ENCODE measurements around the gene MRPL18.
"Not testable (repeated sequence)": the region's sequence is repeated elsewhere in the genome, so short reads cannot be mapped to it uniquely, and the experiment has no call there.

Gene MRPL18

GRCh38 chr6:159821726-159822125, 31.5 kb downstream of the MRPL18 start:
- ATAC-seq = no peak
- TF ChIP-seq ZFP3 (CRISPR knock-in tag; IDR thresholded peaks at IDR 0.05) (no peak), ZC3H10 (CRISPR knock-in tag; IDR thresholded peaks at IDR 0.05) (no peak)

GRCh38 chr6:159823953-159824352, 33.7 kb downstream of the MRPL18 start:
- no peak for TF ChIP-seq BACH2 (CRISPR knock-in tag; IDR thresholded peaks at IDR 0.05; ENCODE audit: borderline replicate concordance)
- ATAC-seq = no peak

GRCh38 chr6:159824690-159825089, 34.4 kb downstream of the MRPL18 start:
- ATAC-seq = not testable (repeated sequence)

- no peak for TF ChIP-seq SNAI2 (CRISPR knock-in tag; IDR thresholded peaks at IDR 0.05)
- no peak for ATAC-seq
Measured at GRCh38 chr6:159826004-159826403, 35.7 kb downstream of the MRPL18 start.

GRCh38 chr6:159826968-159827647, 36.8 kb downstream of the MRPL18 start:
- no peak for TF ChIP-seq CREB5 (CRISPR knock-in tag; IDR thresholded peaks at IDR 0.05; ENCODE audit: low read depth)
- TF ChIP-seq BACH2 (CRISPR knock-in tag; IDR thresholded peaks at IDR 0.05; ENCODE audit: borderline replicate concordance) = no peak
- no peak for TF ChIP-seq ZC3H10 (CRISPR knock-in tag; IDR thresholded peaks at IDR 0.05)
- no peak for TF ChIP-seq ESRRG (CRISPR knock-in tag; IDR thresholded peaks at IDR 0.05)
- no peak for TF ChIP-seq CSRNP3 (CRISPR knock-in tag; IDR thresholded peaks at IDR 0.05)
- no peak for TF ChIP-seq SNAI2 (CRISPR knock-in tag; IDR thresholded peaks at IDR 0.05)
- TF ChIP-seq GLIS3 (CRISPR knock-in tag; IDR thresholded peaks at IDR 0.05) = no peak
- no peak for TF ChIP-seq ZNF8 (CRISPR knock-in tag; IDR thresholded peaks at IDR 0.05)
- TF ChIP-seq TOX (CRISPR knock-in tag; IDR thresholded peaks at IDR 0.05; ENCODE audit: borderline replicate concordance) = no peak
- TF ChIP-seq CSDC2 (CRISPR knock-in tag; IDR thresholded peaks at IDR 0.05) = no peak
- TF ChIP-seq TCF4 (CRISPR knock-in tag; IDR thresholded peaks at IDR 0.05; ENCODE audit: borderline replicate concordance) = no peak
- no peak for TF ChIP-seq OSR1 (CRISPR knock-in tag; IDR thresholded peaks at IDR 0.05)
- no peak for TF ChIP-seq ISL1 (CRISPR knock-in tag; IDR thresholded peaks at IDR 0.05)
- TF ChIP-seq ZNF565 (CRISPR knock-in tag; conservative IDR thresholded peaks at IDR 0.05; ENCODE audit: low read depth) = no peak
- TF ChIP-seq RARB (CRISPR knock-in tag; IDR thresholded peaks at IDR 0.05) = no peak
- TF ChIP-seq PATZ1 (CRISPR knock-in tag; IDR thresholded peaks at IDR 0.05; ENCODE audit: borderline replicate concordance) = no peak
- no peak for TF ChIP-seq PPARA (CRISPR knock-in tag; IDR thresholded peaks at IDR 0.05; ENCODE audit: borderline replicate concordance)
- TF ChIP-seq ARNTL (CRISPR knock-in tag; IDR thresholded peaks at IDR 0.05; ENCODE audit: borderline replicate concordance, low read depth) = no peak
- ATAC-seq = no peak

- no peak for ATAC-seq
- TF ChIP-seq ISL1 (CRISPR knock-in tag; IDR thresholded peaks at IDR 0.05) (no peak), ZC3H10 (CRISPR knock-in tag; IDR thresholded peaks at IDR 0.05) (no peak), SNAI2 (CRISPR knock-in tag; IDR thresholded peaks at IDR 0.05) (no peak), BACH2 (CRISPR knock-in tag; IDR thresholded peaks at IDR 0.05; ENCODE audit: borderline replicate concordance) (no peak), ARNTL (CRISPR knock-in tag; IDR thresholded peaks at IDR 0.05; ENCODE audit: borderline replicate concordance, low read depth) (no peak), ZNF70 (CRISPR knock-in tag; IDR thresholded peaks at IDR 0.05) (no peak), PPARA (CRISPR knock-in tag; IDR thresholded peaks at IDR 0.05; ENCODE audit: borderline replicate concordance) (no peak), PATZ1 (CRISPR knock-in tag; IDR thresholded peaks at IDR 0.05; ENCODE audit: borderline replicate concordance) (no peak), TCF4 (CRISPR knock-in tag; IDR thresholded peaks at IDR 0.05; ENCODE audit: borderline replicate concordance) (no peak), ZFP3 (CRISPR knock-in tag; IDR thresholded peaks at IDR 0.05) (no peak), ZNF565 (CRISPR knock-in tag; conservative IDR thresholded peaks at IDR 0.05; ENCODE audit: low read depth) (no peak), POU6F1 (CRISPR knock-in tag; IDR thresholded peaks at IDR 0.05; ENCODE audit: borderline replicate concordance, low read depth) (no peak), RARB (CRISPR knock-in tag; IDR thresholded peaks at IDR 0.05) (no peak), CREB5 (CRISPR knock-in tag; IDR thresholded peaks at IDR 0.05; ENCODE audit: low read depth) (no peak), ZNF8 (CRISPR knock-in tag; IDR thresholded peaks at IDR 0.05) (no peak), GLIS3 (CRISPR knock-in tag; IDR thresholded peaks at IDR 0.05) (no peak), OSR1 (CRISPR knock-in tag; IDR thresholded peaks at IDR 0.05) (no peak)
Measured at GRCh38 chr6:159828074-159828473, 37.8 kb downstream of the MRPL18 start.

Data from SK-N-SH treated with all-trans-retinoic acid at 6 μM for 48 hours (cell line).